Prostate gland (tissue), 2 donors: ENCODE data around the gene IFNGR1. TPM values are rescaled to one million over a fixed set of nuclear protein-coding genes. Genes with fewer than 3 reads are reported as not detected.

Experiments used
- DNase-seq: peaks from one replicate; pipeline ENCODE4 v3.0.0-alpha.2; 2019; ENCODE audit warnings: low spot score
- H3K27ac ChIP-seq, 2 donors: fragments of 200-600 bp; sonication (generic); 2 replicates each; pipeline ENCODE4 v1.5.1; 2017 to 2019
- H3K27me3 ChIP-seq: fragments of 200-600 bp; sonication (generic); replicated peaks from 2 replicates; pipeline ENCODE4 v1.5.1; 2019; ENCODE audit not compliant: insufficient read depth
- H3K36me3 ChIP-seq, 2 donors: fragments of 200-600 bp; sonication (generic); 1 replicate in 1 of 2; 2 replicates in 1 of 2; pipeline versions ENCODE4 v1.5.1 to v1.8.1; 2017 to 2019
- H3K4me1 ChIP-seq: fragments of 200-600 bp; sonication (generic); replicated peaks from 2 replicates; pipeline ENCODE4 v1.5.1; 2019
- H3K4me3 ChIP-seq, 2 donors: fragments of 200-600 bp; sonication (generic); 2 replicates each; pipeline ENCODE4 v1.5.1; 2017 to 2019
- H3K9me3 ChIP-seq: fragments of 200-600 bp; sonication (generic); 2 replicates; pipeline ENCODE4 v1.5.1; 2017
- CTCF ChIP-seq, 4 experiments: fragments of 200-600 bp in 2 of 4; fragments of 450-650 bp in 2 of 4; sonication (generic) in 2 of 4; IDR thresholded peaks; 1 replicate in 3 of 4; 2 replicates in 1 of 4; pipeline ENCODE4 v1.5.1; 2016 to 2019; ENCODE audit warnings: antibody characterized with exemption in 4 of 4, mild to moderate bottlenecking in 2 of 4, moderate library complexity in 2 of 4
- POLR2A ChIP-seq: fragments of 450-650 bp; IDR thresholded peaks from one replicate; pipeline ENCODE4 v1.6.1; 2016; ENCODE audit warnings: antibody characterized with exemption, mild to moderate bottlenecking
- POLR2AphosphoS5 ChIP-seq: sonication (generic); formaldehyde crosslinking; IDR thresholded peaks from one replicate; pipeline ENCODE4 v1.6.1; 2017; ENCODE audit warnings: antibody characterized with exemption
- WGBS: methylation state at CpG from one replicate; pipeline ENCODE4 v1.1.5; 2018; 5-methylcytosine and 5-hydroxymethylcytosine counted together
- intact Hi-C: fragments of 100-400 bp; cut with DNase I; formaldehyde crosslinking; loops from one replicate; pipeline ENCODE4 v1.14.2; 2022
- total RNA-seq, 2 donors: library from RNA; depleted of rRNA; stranded (reverse); fragments of >200 nt; gene quantifications; one replicate each; pipeline ENCODE4 v1.1.0, GENCODE V29; 2016

IFNGR1 gene
- total RNA-seq, 2 donors from 2014 or later: 65.3 to 93.7 TPM

DNA sequence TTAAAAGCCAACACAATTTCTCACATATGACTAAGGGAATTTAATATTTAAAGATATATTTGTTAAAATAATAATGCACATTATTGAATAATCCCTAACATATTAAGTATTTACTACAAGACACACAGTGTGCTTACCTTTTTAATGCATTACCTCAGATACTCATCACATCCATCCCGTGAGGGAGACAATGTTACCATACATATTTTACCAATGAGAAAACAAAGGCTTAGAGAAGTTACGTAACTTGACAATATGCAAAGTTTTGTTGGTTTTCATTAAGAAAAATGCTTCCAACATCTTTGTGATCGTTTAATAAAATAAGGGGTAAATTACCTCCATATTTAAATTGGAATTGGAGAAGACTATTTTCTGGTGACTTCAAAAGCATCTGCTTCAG is 4.3 kb downstream of the IFNGR1 start:
- WGBS: 81% methylated on average over 3 of the region's 3 CpGs
- Histone ChIP-seq H3K9me3 (no peaks in the 10 kb centered on the region), H3K27me3 (no peaks in the 10 kb centered on the region), H3K4me1 (peaks cover 16% of the 10 kb centered on the region), H3K4me3 (no peak overlapping the region), H3K27ac (no peak overlapping the region), H3K36me3 (no peaks in the 10 kb centered on the region)
- no peak for DNase-seq
- no peak for TF ChIP-seq POLR2A
- TF ChIP-seq POLR2AphosphoS5: no peak
- no peak for TF ChIP-seq CTCF (IDR thresholded peaks at IDR 0.05)
- intact Hi-C loops: no loop called here

- intact Hi-C loops: no loop called here
- no peak for TF ChIP-seq POLR2AphosphoS5
- TF ChIP-seq CTCF (IDR thresholded peaks at IDR 0.05): no peak
- no peak for TF ChIP-seq POLR2A
- no peak overlapping the region for H3K27ac ChIP-seq
- DNase-seq: no peak
- no peaks in the 10 kb centered on the region for H3K36me3 ChIP-seq
- no peak overlapping the region for H3K4me3 ChIP-seq
- WGBS: 64% methylated on average over 2 of the region's 2 CpGs
- H3K27me3 ChIP-seq: no peaks in the 10 kb centered on the region
- no peaks in the 10 kb centered on the region for H3K9me3 ChIP-seq
- peaks cover 12% of the 10 kb centered on the region for H3K4me1 ChIP-seq
These were observed 5.4 kb downstream of the IFNGR1 start for GRCh38 chr6:137213813-137214212.

DNA sequence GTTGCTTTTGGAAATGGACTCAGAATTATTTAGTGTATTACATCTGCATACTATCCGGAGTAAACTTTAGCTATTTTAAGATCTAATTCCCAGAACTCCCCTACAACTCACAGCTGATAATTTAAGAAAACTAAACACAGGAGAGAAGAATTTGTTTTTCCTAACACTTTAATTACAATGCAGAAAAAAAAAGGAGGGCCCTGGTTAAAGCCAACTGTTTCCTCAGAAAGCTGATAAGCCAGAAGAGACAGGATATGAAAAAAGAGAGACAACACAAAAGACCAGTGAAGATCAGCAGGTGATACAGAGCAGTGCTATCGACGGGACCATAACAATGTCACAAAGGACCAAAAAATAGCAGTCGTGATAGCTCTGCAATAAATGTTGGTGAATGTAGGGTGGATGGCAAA is 5.8 kb downstream of the IFNGR1 start:
- WGBS: 41% methylated on average over 4 of the region's 4 CpGs
- Histone ChIP-seq H3K27ac (no peak overlapping the region), H3K9me3 (no peaks in the 10 kb centered on the region), H3K27me3 (no peaks in the 10 kb centered on the region), H3K4me1 (peaks cover 12% of the 10 kb centered on the region), H3K4me3 (no peak overlapping the region), H3K36me3 (no peaks in the 10 kb centered on the region)
- no peak for DNase-seq
- intact Hi-C loops: no loop called here
- no peak for TF ChIP-seq POLR2AphosphoS5
- TF ChIP-seq CTCF (IDR thresholded peaks at IDR 0.05): no peak
- no peak for TF ChIP-seq POLR2A

- peaks cover 6% of the 10 kb centered on the region for H3K4me1 ChIP-seq
- intact Hi-C loops: no loop called here
These were observed 7.3 kb downstream of the IFNGR1 start for GRCh38 chr6:137211910-137212309.

More at GRCh38 chr6:137211910-137212309, 7.3 kb downstream of the IFNGR1 start:
- Histone ChIP-seq H3K4me3 (no peak overlapping the region), H3K9me3 (no peaks in the 10 kb centered on the region), H3K36me3 (no peaks in the 10 kb centered on the region), H3K27ac (no peak overlapping the region), H3K27me3 (no peaks in the 10 kb centered on the region)
- 100% methylated on average over 3 of the region's 3 CpGs for WGBS
- TF ChIP-seq POLR2A: no peak
- no peak for TF ChIP-seq POLR2AphosphoS5
- no peak for TF ChIP-seq CTCF (IDR thresholded peaks at IDR 0.05)
- DNase-seq: no peak
